ENCODE measurements around the gene PDHB. TPM values are rescaled to one million over a fixed set of nuclear protein-coding genes. Genes with fewer than 3 reads are reported as not detected.

PDHB gene
- total and polyA plus RNA-seq, 4 donors = 47.8 to 92.1 (median 60.6) TPM

GRCh38 chr3:58394339-58394738 lies 39.3 kb downstream of the PDHB start (continued):
- no peak for TF ChIP-seq SP1 (IDR thresholded peaks at IDR 0.05)
- TF ChIP-seq, protein P1, sequence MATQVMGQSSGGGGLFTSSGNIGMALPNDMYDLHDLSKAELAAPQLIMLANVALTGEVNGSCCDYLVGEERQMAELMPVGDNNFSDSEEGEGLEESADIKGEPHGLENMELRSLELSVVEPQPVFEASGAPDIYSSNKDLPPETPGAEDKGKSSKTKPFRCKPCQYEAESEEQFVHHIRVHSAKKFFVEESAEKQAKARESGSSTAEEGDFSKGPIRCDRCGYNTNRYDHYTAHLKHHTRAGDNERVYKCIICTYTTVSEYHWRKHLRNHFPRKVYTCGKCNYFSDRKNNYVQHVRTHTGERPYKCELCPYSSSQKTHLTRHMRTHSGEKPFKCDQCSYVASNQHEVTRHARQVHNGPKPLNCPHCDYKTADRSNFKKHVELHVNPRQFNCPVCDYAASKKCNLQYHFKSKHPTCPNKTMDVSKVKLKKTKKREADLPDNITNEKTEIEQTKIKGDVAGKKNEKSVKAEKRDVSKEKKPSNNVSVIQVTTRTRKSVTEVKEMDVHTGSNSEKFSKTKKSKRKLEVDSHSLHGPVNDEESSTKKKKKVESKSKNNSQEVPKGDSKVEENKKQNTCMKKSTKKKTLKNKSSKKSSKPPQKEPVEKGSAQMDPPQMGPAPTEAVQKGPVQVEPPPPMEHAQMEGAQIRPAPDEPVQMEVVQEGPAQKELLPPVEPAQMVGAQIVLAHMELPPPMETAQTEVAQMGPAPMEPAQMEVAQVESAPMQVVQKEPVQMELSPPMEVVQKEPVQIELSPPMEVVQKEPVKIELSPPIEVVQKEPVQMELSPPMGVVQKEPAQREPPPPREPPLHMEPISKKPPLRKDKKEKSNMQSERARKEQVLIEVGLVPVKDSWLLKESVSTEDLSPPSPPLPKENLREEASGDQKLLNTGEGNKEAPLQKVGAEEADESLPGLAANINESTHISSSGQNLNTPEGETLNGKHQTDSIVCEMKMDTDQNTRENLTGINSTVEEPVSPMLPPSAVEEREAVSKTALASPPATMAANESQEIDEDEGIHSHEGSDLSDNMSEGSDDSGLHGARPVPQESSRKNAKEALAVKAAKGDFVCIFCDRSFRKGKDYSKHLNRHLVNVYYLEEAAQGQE (IDR thresholded peaks at IDR 0.05) = no peak

GRCh38 chr3:58392181-58392580 lies 41.5 kb downstream of the PDHB start:
- no peak for DNase-seq (ENCODE audit: low spot score)
- Histone ChIP-seq H3K9ac (ENCODE audit: low read depth in 1 of 2, low read length in 2 of 2) (no peak overlapping the region), H3K4me1 (ENCODE audit: control insufficient read depth in 4 of 4, insufficient read depth in 4 of 4, low read length in 3 of 4) (peaks cover 0 to 9% (median 5%) of the 10 kb centered on the region in 4 donors), H3K9me3 (ENCODE audit: control insufficient read depth in 4 of 4, low read length in 3 of 4) (no peaks in the 10 kb centered on the region), H3K27ac (ENCODE audit: low read depth in 1 of 2, low read length in 2 of 2) (no peak overlapping the region), H3K27me3 (ENCODE audit: control insufficient read depth in 4 of 4, insufficient read depth in 4 of 4, low read length in 3 of 4) (no peaks in the 10 kb centered on the region), H3K4me3 (ENCODE audit: low read depth in 1 of 3, low read length in 3 of 3) (no peak overlapping the region), H3K36me3 (ENCODE audit: control insufficient read depth in 4 of 4, insufficient read depth in 3 of 4, low read depth in 1 of 4, low read length in 3 of 4) (peaks cover 0 to 14% (median 10%) of the 10 kb centered on the region in 4 donors)
- WGBS = 58% methylated on average over 3 of the region's 3 CpGs
- TF ChIP-seq ZBTB33 (IDR thresholded peaks at IDR 0.05) = no peak
- no peak for TF ChIP-seq RAD21 (IDR thresholded peaks at IDR 0.05)
- no peak for TF ChIP-seq HNF4G (IDR thresholded peaks at IDR 0.05)
- TF ChIP-seq MAX (IDR thresholded peaks at IDR 0.05) = no peak
- no peak for TF ChIP-seq JUND (IDR thresholded peaks at IDR 0.05)
- TF ChIP-seq, protein P2, sequence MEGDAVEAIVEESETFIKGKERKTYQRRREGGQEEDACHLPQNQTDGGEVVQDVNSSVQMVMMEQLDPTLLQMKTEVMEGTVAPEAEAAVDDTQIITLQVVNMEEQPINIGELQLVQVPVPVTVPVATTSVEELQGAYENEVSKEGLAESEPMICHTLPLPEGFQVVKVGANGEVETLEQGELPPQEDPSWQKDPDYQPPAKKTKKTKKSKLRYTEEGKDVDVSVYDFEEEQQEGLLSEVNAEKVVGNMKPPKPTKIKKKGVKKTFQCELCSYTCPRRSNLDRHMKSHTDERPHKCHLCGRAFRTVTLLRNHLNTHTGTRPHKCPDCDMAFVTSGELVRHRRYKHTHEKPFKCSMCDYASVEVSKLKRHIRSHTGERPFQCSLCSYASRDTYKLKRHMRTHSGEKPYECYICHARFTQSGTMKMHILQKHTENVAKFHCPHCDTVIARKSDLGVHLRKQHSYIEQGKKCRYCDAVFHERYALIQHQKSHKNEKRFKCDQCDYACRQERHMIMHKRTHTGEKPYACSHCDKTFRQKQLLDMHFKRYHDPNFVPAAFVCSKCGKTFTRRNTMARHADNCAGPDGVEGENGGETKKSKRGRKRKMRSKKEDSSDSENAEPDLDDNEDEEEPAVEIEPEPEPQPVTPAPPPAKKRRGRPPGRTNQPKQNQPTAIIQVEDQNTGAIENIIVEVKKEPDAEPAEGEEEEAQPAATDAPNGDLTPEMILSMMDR (IDR thresholded peaks at IDR 0.05; ENCODE audit: low read depth, low read length, missing input control) = no peak
- TF ChIP-seq YY1 (IDR thresholded peaks at IDR 0.05) = no peak
- no peak for TF ChIP-seq SP1 (IDR thresholded peaks at IDR 0.05)
- TF ChIP-seq FOXA2 (IDR thresholded peaks at IDR 0.05) = no peak
- TF ChIP-seq, protein P1 (IDR thresholded peaks at IDR 0.05) = no peak
- no peak for TF ChIP-seq HNF4A (conservative IDR thresholded peaks at IDR 0.05)
- TF ChIP-seq TAF1 (conservative IDR thresholded peaks at IDR 0.05) = no peak
- TF ChIP-seq RXRA (IDR thresholded peaks at IDR 0.05) = no peak
- TF ChIP-seq, protein P3, sequence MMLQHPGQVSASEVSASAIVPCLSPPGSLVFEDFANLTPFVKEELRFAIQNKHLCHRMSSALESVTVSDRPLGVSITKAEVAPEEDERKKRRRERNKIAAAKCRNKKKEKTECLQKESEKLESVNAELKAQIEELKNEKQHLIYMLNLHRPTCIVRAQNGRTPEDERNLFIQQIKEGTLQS (IDR thresholded peaks at IDR 0.05) = no peak
- no peak for TF ChIP-seq FOXA1 (IDR thresholded peaks at IDR 0.05)

All from liver (tissue), 9 donors.